Suppressor macrophage (primary cell): ENCODE results near the gene SRR.
"Not testable (repeated sequence)": the region's sequence is repeated elsewhere in the genome, so short reads cannot be mapped to it uniquely, and the experiment has no call there.

Experiments used
- DNase-seq, 4 experiments: peaks; one replicate each; pipeline ENCODE4 v3.0.0-alpha.2; 2020 to 2022
- total RNA-seq, 17 experiments: gene quantifications; one replicate each; lab custom pipeline; 2026; ENCODE audit warnings: mixed read lengths in 6 of 17, inconsistent platforms in 3 of 17; lab: John Stamatoyannopoulos, UW

Gene SRR
- 4.4 to 12.4 (median 7.3) reads per million in 17 experiments for total RNA-seq

GRCh38 chr17:2303204-2304188 is at the start of gene SRR, which contains the start of gene SMG6:
SRR (plus strand) TSS chr17:2303950; CDS start chr17:2315561, 11,611 bp downstream.
SMG6 (minus strand) TSS chr17:2303785; CDS start chr17:2303720, 65 bp downstream.
- peak; percentile 95 to 98 (median 96) for DNase-seq

- not testable (repeated sequence) for DNase-seq
Observed at GRCh38 chr17:2258830-2259229, 44.9 kb upstream of the SRR start.

- no peak for DNase-seq
Observed at GRCh38 chr17:2259769-2260536, 43.8 kb upstream of the SRR start.

GRCh38 chr17:2262135-2262587 is 41.6 kb upstream of the SRR start:
- no peak for DNase-seq

GRCh38 chr17:2263183-2264066 is 40.3 kb upstream of the SRR start:
- no peak for DNase-seq

- DNase-seq, result no peak
Observed at GRCh38 chr17:2264067-2264860, 39.5 kb upstream of the SRR start.

GRCh38 chr17:2265166-2265565 is 38.6 kb upstream of the SRR start:
- DNase-seq, result not testable (repeated sequence)

GRCh38 chr17:2266045-2266864 is 37.5 kb upstream of the SRR start:
- DNase-seq, result peak; percentile 21 to 59 (median 51)

- DNase-seq, result peak in 1 of 4 experiments; percentile 14
Observed at GRCh38 chr17:2266865-2267228, 36.9 kb upstream of the SRR start.

- no peak for DNase-seq
Observed at GRCh38 chr17:2267354-2267753, 36.4 kb upstream of the SRR start.

GRCh38 chr17:2271985-2272702 is 31.6 kb upstream of the SRR start:
- DNase-seq, result no peak

GRCh38 chr17:2274414-2274813 is 29.3 kb upstream of the SRR start:
- DNase-seq, result no peak

- no peak for DNase-seq
Observed at GRCh38 chr17:2275722-2276121, 28.0 kb upstream of the SRR start.

GRCh38 chr17:2277429-2278170 is 26.1 kb upstream of the SRR start:
- DNase-seq, result no peak

- no peak for DNase-seq
Observed at GRCh38 chr17:2279707-2280106, 24.0 kb upstream of the SRR start.

GRCh38 chr17:2282297-2282873 is 21.4 kb upstream of the SRR start:
- DNase-seq, result peak; percentile 56 to 86 (median 76)

- DNase-seq, result no peak
Observed at GRCh38 chr17:2283302-2283701, 20.4 kb upstream of the SRR start.

GRCh38 chr17:2289878-2290478 is 13.8 kb upstream of the SRR start:
- DNase-seq, result no peak
